Thymus (tissue), 11 donors: ENCODE measurements around the gene PTPRA. TPM values are rescaled to one million over a fixed set of nuclear protein-coding genes. Genes with fewer than 3 reads are reported as not detected.

Experiments used
- DNase-seq, 9 donors: peaks; one replicate each; pipeline ENCODE4 v3.0.0-alpha.2; 2013; ENCODE audit warnings: low spot score in 9 of 9, low read depth in 6 of 9, missing footprints in 1 of 9
- H3K27ac ChIP-seq, 2 donors: one replicate each; pipeline ENCODE4 v1.5.1; 2013; ENCODE audit warnings: control low read depth in 1 of 2, low read depth in 1 of 2, low read length in 1 of 2, mild to moderate bottlenecking in 1 of 2, moderate library complexity in 1 of 2
- H3K27me3 ChIP-seq, 2 donors: one replicate each; pipeline ENCODE4 v1.5.1; 2013; ENCODE audit warnings: low read length in 1 of 2; ENCODE audit not compliant: control insufficient read depth in 2 of 2, insufficient read depth in 1 of 2
- H3K36me3 ChIP-seq, 2 donors: one replicate each; pipeline ENCODE4 v1.5.1; 2013; ENCODE audit warnings: low read length in 1 of 2, mild to moderate bottlenecking in 1 of 2, moderate library complexity in 1 of 2; ENCODE audit not compliant: control insufficient read depth in 2 of 2, insufficient read depth in 2 of 2
- H3K4me1 ChIP-seq, 2 donors: one replicate each; pipeline ENCODE4 v1.5.1; 2013; ENCODE audit warnings: low read length in 2 of 2; ENCODE audit not compliant: control insufficient read depth in 2 of 2, insufficient read depth in 2 of 2
- H3K4me3 ChIP-seq, 2 donors: one replicate each; pipeline ENCODE4 v1.5.1; 2013; ENCODE audit warnings: low read length in 2 of 2, control low read depth in 1 of 2, mild to moderate bottlenecking in 1 of 2
- H3K9me3 ChIP-seq, 2 donors: one replicate each; pipeline ENCODE4 v1.5.1; 2013; ENCODE audit warnings: low read length in 1 of 2, mild to moderate bottlenecking in 1 of 2; ENCODE audit not compliant: control insufficient read depth in 2 of 2, insufficient read depth in 1 of 2
- whole genome bisulfite sequencing: extraction: QIAGEN DNeasy Blood & Tissue Kit; methylation state at CpG from one replicate; pipeline ENCODE4 v1.1.7; 2013; 5-methylcytosine and 5-hydroxymethylcytosine counted together
- polyA plus RNA-seq: library from polyadenylated mRNA; stranded (reverse); fragments of 200-250 nt; gene quantifications from one replicate; pipeline ENCODE4 v1.2.3, GENCODE V29; 2013
- total RNA-seq: library from RNA; stranded (reverse); fragments of 120-200 nt; gene quantifications from one replicate; pipeline ENCODE4 v1.2.4, GENCODE V29; 2013
- donor health status: healthy.

PTPRA gene
- total and polyA plus RNA-seq, 2 donors, result 35.5 to 55.0 TPM

- 75% methylated on average over 4 of the region's 4 CpGs for WGBS
- peaks cover 7 to 18% of the 10 kb centered on the region in 2 donors for H3K36me3 ChIP-seq
- H3K27me3 ChIP-seq, result no peaks in the 10 kb centered on the region
- H3K9me3 ChIP-seq, result no peaks in the 10 kb centered on the region
- DNase-seq, result no peak
- H3K4me3 ChIP-seq, result no peak overlapping the region
- no peaks in the 10 kb centered on the region for H3K4me1 ChIP-seq
- no peak overlapping the region for H3K27ac ChIP-seq
These were observed 48.2 kb downstream of the PTPRA start for GRCh38 chr20:2921506-2921905.

GRCh38 chr20:2922957-2923356, 49.7 kb downstream of the PTPRA start:
- no peaks in the 10 kb centered on the region for H3K9me3 ChIP-seq
- no peaks in the 10 kb centered on the region for H3K27me3 ChIP-seq
- no peak overlapping the region for H3K4me3 ChIP-seq
- no peak overlapping the region for H3K27ac ChIP-seq
- no peak for DNase-seq
- peaks cover 7 to 18% of the 10 kb centered on the region in 2 donors for H3K36me3 ChIP-seq
- H3K4me1 ChIP-seq, result no peaks in the 10 kb centered on the region

GRCh38 chr20:2930538-2930937, 57.3 kb downstream of the PTPRA start:
- WGBS, result 92% methylated on average over 1 of the region's 1 CpG
- DNase-seq, result no peak
- no peaks in the 10 kb centered on the region for H3K4me1 ChIP-seq

GRCh38 chr20:2932498-2932897, 59.2 kb downstream of the PTPRA start:
- Histone ChIP-seq H3K27ac (no peak overlapping the region), H3K9me3 (no peaks in the 10 kb centered on the region), H3K4me3 (no peak overlapping the region), H3K36me3 (peaks cover 3 to 6% of the 10 kb centered on the region in 2 donors), H3K27me3 (no peaks in the 10 kb centered on the region), H3K4me1 (no peaks in the 10 kb centered on the region)
- no peak for DNase-seq

More at GRCh38 chr20:2930538-2930937, 57.3 kb downstream of the PTPRA start:
- no peaks in the 10 kb centered on the region for H3K9me3 ChIP-seq
- H3K27me3 ChIP-seq, result no peaks in the 10 kb centered on the region
- H3K4me3 ChIP-seq, result no peak overlapping the region
- peaks cover 3 to 6% of the 10 kb centered on the region in 2 donors for H3K36me3 ChIP-seq
- H3K27ac ChIP-seq, result no peak overlapping the region

- Histone ChIP-seq H3K36me3 (no peaks in the 10 kb centered on the region), H3K4me3 (no peak overlapping the region), H3K4me1 (no peaks in the 10 kb centered on the region), H3K27ac (no peak overlapping the region), H3K9me3 (no peaks in the 10 kb centered on the region), H3K27me3 (no peaks in the 10 kb centered on the region)
- no peak for DNase-seq
- 85% methylated on average over 5 of the region's 5 CpGs for WGBS
These were observed 64.6 kb downstream of the PTPRA start for GRCh38 chr20:2937902-2938301.

GRCh38 chr20:2942439-2942838, 69.2 kb downstream of the PTPRA start:
- Histone ChIP-seq H3K27me3 (no peaks in the 10 kb centered on the region), H3K36me3 (no peaks in the 10 kb centered on the region), H3K4me1 (peaks cover 0 to under 1% of the 10 kb centered on the region in 2 donors), H3K9me3 (no peaks in the 10 kb centered on the region), H3K4me3 (no peak overlapping the region), H3K27ac (no peak overlapping the region)
- DNase-seq, result no peak

GRCh38 chr20:2946988-2947961, 74.0 kb downstream of the PTPRA start:
- Histone ChIP-seq H3K36me3 (peaks cover 7 to 18% of the 10 kb centered on the region in 2 donors), H3K27ac (no peak overlapping the region), H3K27me3 (no peaks in the 10 kb centered on the region), H3K4me3 (no peak overlapping the region), H3K4me1 (peaks cover 0 to 3% of the 10 kb centered on the region in 2 donors), H3K9me3 (no peaks in the 10 kb centered on the region)
- DNase-seq, result peak in 7 of 9 donors; percentile 3 to 61 (median 39)
- WGBS, result 84% methylated on average over 5 of the region's 5 CpGs

GRCh38 chr20:2948968-2949367, 75.7 kb downstream of the PTPRA start:
- peaks cover 7 to 18% of the 10 kb centered on the region in 2 donors for H3K36me3 ChIP-seq
- no peak overlapping the region for H3K4me3 ChIP-seq
- 94% methylated on average over 1 of the region's 1 CpG for WGBS
- H3K27ac ChIP-seq, result no peak overlapping the region
- H3K9me3 ChIP-seq, result no peaks in the 10 kb centered on the region
- H3K27me3 ChIP-seq, result no peaks in the 10 kb centered on the region
- peaks cover 0 to 3% of the 10 kb centered on the region in 2 donors for H3K4me1 ChIP-seq
- DNase-seq, result no peak

- Histone ChIP-seq H3K36me3 (peaks cover 10 to 27% of the 10 kb centered on the region in 2 donors), H3K27me3 (no peaks in the 10 kb centered on the region), H3K4me1 (no peaks in the 10 kb centered on the region), H3K4me3 (no peak overlapping the region), H3K27ac (no peak overlapping the region), H3K9me3 (no peaks in the 10 kb centered on the region)
- no peak for DNase-seq
- 100% methylated on average over 1 of the region's 1 CpG for WGBS
These were observed 79.5 kb downstream of the PTPRA start for GRCh38 chr20:2952766-2953165.
